ENCODE results near the gene FUT1. TPM values are rescaled to one million over a fixed set of nuclear protein-coding genes. Genes with fewer than 3 reads are reported as not detected.

FUT1 gene
- under 1 TPM; 0.27 to 0.99 TPM for total RNA-seq

GRCh38 chr19:48752496-48753365 lies at the start of gene FUT1:
TSS of gene FUT1 (minus strand) at chr19:48752641. CDS start at chr19:48751281, 1,360 bp downstream.
- peak within 1 kb of the TSS; percentile 54 for H3K4me3 ChIP-seq
- no peak within 1 kb of the TSS for H3K27ac ChIP-seq
- peaks cover 7 to 11% of the 10 kb centered on the region in 2 donors for H3K4me1 ChIP-seq (ENCODE audit: control insufficient read depth in 1 of 2, low read depth in 2 of 2)
- ATAC-seq (ENCODE audit: insufficient number of reproducible peaks, low FRiP score, low read depth) (no peak), DNase-seq (ENCODE audit: low spot score) (no peak)
- TF ChIP-seq, protein P1, sequence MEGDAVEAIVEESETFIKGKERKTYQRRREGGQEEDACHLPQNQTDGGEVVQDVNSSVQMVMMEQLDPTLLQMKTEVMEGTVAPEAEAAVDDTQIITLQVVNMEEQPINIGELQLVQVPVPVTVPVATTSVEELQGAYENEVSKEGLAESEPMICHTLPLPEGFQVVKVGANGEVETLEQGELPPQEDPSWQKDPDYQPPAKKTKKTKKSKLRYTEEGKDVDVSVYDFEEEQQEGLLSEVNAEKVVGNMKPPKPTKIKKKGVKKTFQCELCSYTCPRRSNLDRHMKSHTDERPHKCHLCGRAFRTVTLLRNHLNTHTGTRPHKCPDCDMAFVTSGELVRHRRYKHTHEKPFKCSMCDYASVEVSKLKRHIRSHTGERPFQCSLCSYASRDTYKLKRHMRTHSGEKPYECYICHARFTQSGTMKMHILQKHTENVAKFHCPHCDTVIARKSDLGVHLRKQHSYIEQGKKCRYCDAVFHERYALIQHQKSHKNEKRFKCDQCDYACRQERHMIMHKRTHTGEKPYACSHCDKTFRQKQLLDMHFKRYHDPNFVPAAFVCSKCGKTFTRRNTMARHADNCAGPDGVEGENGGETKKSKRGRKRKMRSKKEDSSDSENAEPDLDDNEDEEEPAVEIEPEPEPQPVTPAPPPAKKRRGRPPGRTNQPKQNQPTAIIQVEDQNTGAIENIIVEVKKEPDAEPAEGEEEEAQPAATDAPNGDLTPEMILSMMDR (IDR thresholded peaks at IDR 0.05) = no peak
- H3K27me3 ChIP-seq (replicated peaks; ENCODE audit: insufficient read depth) = no peaks in the 10 kb centered on the region
- no peaks in the 10 kb centered on the region for H3K36me3 ChIP-seq
- no peaks in the 10 kb centered on the region for H3K9me3 ChIP-seq

- peaks cover 6% of the 10 kb centered on the region for H3K36me3 ChIP-seq
- H3K4me1 ChIP-seq (ENCODE audit: control insufficient read depth in 1 of 2, low read depth in 2 of 2) = peaks cover 7 to 14% of the 10 kb centered on the region in 2 donors
- no peaks in the 10 kb centered on the region for H3K27me3 ChIP-seq (replicated peaks; ENCODE audit: insufficient read depth)
- no peak overlapping the region for H3K27ac ChIP-seq
- no peaks in the 10 kb centered on the region for H3K9me3 ChIP-seq
- H3K4me3 ChIP-seq = no peak overlapping the region
- DNase-seq (ENCODE audit: low spot score) (no peak), ATAC-seq (ENCODE audit: insufficient number of reproducible peaks, low FRiP score, low read depth) (no peak)
- TF ChIP-seq, protein P1 (IDR thresholded peaks at IDR 0.05) = no peak
These were observed 47.2 kb upstream of the FUT1 start for GRCh38 chr19:48799358-48800300.

DNA sequence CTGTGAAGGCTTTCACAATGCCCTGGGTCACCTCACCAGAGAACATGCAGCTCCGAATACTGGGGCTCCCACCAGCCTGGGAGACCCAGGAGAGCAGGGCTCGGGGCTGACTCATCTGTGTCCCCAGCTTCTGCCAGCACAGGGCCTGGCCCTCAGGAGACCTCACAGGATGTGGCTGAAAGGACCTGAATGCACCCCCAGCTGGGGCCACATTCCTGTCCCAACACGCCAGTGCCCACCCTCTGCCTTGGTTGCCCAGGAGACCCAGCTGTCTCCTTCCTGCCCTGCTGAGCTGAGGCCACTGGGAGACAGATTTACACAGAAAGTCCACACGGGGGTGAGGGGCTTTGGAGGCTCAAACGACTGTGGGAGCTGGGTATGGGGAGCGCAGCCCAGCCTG lies 46.5 kb upstream of the FUT1 start:
- Histone ChIP-seq H3K36me3 (peaks cover 6% of the 10 kb centered on the region), H3K4me1 (ENCODE audit: control insufficient read depth in 1 of 2, low read depth in 2 of 2) (peaks cover 7 to 16% of the 10 kb centered on the region in 2 donors), H3K4me3 (no peak overlapping the region), H3K27me3 (replicated peaks; ENCODE audit: insufficient read depth) (no peaks in the 10 kb centered on the region), H3K27ac (peak overlapping the region in 1 of 2 donors; percentile 38), H3K9me3 (no peaks in the 10 kb centered on the region)
- TF ChIP-seq, protein P1 (IDR thresholded peaks at IDR 0.05) = no peak
- DNase-seq (ENCODE audit: low spot score) (no peak), ATAC-seq (ENCODE audit: insufficient number of reproducible peaks, low FRiP score, low read depth) (no peak)

GRCh38 chr19:48797103-48797502 lies 44.7 kb upstream of the FUT1 start:
- H3K4me1 ChIP-seq (ENCODE audit: control insufficient read depth in 1 of 2, low read depth in 2 of 2) = peaks cover 7 to 16% of the 10 kb centered on the region in 2 donors
- H3K9me3 ChIP-seq = no peaks in the 10 kb centered on the region
- TF ChIP-seq, protein P1 (IDR thresholded peaks at IDR 0.05) = no peak
- H3K4me3 ChIP-seq = no peak overlapping the region
- H3K27ac ChIP-seq = no peak overlapping the region
- H3K36me3 ChIP-seq = peaks cover 6% of the 10 kb centered on the region
- H3K27me3 ChIP-seq (replicated peaks; ENCODE audit: insufficient read depth) = no peaks in the 10 kb centered on the region
- ATAC-seq (ENCODE audit: insufficient number of reproducible peaks, low FRiP score, low read depth) = no peak
- DNase-seq (ENCODE audit: low spot score) = no peak

Data from thoracic aorta (tissue), 2 donors.